ENCODE data around the gene SRGAP3. TPM values are rescaled to one million over a fixed set of nuclear protein-coding genes. Genes with fewer than 3 reads are reported as not detected.

Gene SRGAP3
- polyA plus RNA-seq, 3 donors = 0.90 to 1.7 (median 1.4) TPM

- 69 to 79% (median 73%) methylated on average over 4 of the region's 4 CpGs for WGBS, 3 donors
- no peak overlapping the region for H3K27ac ChIP-seq (ENCODE audit: low read depth, low read length)
Observed at GRCh38 chr3:9231471-9231870, 18.0 kb downstream of the SRGAP3 start.

- WGBS, 3 donors = 32 to 66% (median 44%) methylated on average over 6 of the region's 6 CpGs
- H3K27ac ChIP-seq (ENCODE audit: low read depth, low read length) = no peak overlapping the region
Observed at GRCh38 chr3:9231006-9231405, 18.4 kb downstream of the SRGAP3 start.

DNA sequence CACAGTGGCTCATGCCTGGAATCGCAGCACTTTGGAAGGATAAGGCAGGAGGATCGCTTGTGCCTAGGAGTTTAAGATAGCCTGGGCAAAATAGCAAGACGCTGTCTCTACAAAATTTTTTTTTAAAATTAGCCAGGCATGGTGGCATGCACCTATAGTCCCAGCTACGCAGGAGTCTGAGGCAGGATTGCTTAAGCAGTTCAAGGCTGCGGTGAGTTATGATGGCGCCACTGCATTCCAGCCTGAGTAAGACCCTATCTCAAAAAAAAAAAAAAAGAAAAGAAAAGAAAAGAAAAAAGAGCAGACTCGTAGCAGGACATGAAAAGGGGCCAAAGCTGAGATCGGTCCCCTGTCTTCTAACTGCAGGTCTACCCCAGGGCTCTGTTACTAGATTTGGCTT is 18.9 kb downstream of the SRGAP3 start:
- 73 to 86% (median 83%) methylated on average over 8 of the region's 8 CpGs for WGBS, 3 donors
- no peak overlapping the region for H3K27ac ChIP-seq (ENCODE audit: low read depth, low read length)

DNA sequence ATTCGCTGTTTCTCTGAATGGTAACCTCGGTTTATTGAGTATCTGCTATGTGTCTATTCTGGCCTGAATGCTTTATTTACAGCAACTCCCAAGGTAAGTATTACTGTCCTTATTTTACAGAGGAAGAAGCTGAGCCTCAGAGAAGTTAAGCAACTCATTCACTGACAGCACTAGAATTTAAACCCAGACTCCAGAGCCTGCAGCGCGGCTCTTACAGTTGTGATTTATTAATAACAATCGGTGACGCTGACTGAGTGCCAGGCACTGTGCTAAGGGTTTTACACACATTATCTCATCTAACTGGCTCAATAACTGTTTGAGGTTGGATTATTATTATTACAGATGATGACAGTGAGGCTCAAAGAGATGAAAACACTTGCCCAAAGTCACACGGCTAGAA is 19.6 kb downstream of the SRGAP3 start:
- WGBS, 3 donors = 59 to 78% (median 75%) methylated on average over 7 of the region's 7 CpGs
- H3K27ac ChIP-seq (ENCODE audit: low read depth, low read length) = no peak overlapping the region

DNA sequence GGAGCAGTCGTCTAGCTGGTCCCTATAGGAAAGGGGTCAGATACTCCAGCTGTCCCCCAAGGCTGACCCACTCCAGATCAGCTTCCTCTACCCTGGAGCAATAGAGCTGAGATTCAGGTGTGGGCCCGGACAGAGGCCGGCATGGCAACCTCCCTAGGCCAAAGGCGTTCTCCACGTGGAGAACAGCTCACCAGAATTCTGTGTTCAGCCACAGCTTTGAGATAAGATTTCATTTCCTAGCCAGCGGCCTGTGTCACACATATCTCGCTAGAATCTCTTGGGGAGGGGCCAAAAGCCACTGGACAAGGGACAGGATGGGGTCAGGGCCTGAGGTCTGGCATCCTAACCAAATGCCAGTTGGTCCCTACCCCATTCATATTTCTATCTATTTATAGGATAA is 20.1 kb downstream of the SRGAP3 start:
- 35 to 76% (median 69%) methylated on average over 7 of the region's 7 CpGs for WGBS, 3 donors
- no peak overlapping the region for H3K27ac ChIP-seq (ENCODE audit: low read depth, low read length)

GRCh38 chr3:9226326-9226725 is 23.1 kb downstream of the SRGAP3 start:
- no peak overlapping the region for H3K27ac ChIP-seq (ENCODE audit: low read depth, low read length)
- WGBS, 3 donors = 44 to 61% (median 48%) methylated on average over 4 of the region's 4 CpGs

DNA sequence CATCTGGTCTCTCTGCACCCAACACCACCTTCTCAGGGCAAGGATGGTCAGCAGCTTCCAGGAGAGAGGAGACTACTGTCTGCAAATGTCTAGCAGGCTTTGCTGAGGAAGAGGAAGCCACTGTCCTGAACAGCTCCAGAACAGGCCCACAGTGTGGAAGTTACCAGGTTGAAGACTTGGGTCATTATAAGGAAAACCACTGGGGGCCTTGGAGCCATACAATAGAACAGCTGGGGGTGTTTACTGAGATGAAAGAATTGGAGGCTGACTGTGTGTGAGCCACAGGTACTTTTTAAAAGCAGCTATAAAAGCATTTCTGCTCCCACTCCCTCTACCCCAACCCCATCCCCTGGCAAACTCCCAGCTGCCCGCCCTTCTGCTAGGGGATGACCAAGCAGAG is 24.2 kb downstream of the SRGAP3 start:
- 95 to 100% (median 97%) methylated on average over 1 of the region's 1 CpG for WGBS, 3 donors
- H3K27ac ChIP-seq (ENCODE audit: low read depth, low read length) = no peak overlapping the region

DNA sequence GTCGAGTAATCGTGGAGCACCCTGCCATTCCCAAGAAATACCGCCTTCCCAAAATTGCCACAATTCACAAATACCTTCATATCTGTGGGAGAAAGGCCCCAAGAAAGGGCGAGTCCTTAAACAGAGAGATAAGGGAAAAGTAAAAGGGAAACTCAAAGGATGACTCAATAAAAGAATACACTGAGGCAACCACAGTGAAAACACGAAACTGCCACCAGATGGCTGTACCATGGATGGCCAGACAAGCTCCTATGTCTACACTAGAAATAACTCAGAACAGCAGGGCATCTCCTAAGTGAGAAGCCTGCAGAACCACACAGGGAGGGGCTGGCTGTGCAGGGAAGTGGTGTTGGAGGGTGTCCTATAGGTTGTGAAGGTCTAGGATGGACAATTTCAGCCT is 25.0 kb downstream of the SRGAP3 start:
- H3K27ac ChIP-seq (ENCODE audit: low read depth, low read length) = no peak overlapping the region
- WGBS, 3 donors = 75 to 89% (median 79%) methylated on average over 5 of the region's 5 CpGs

GRCh38 chr3:9223672-9224071 is 25.8 kb downstream of the SRGAP3 start:
- 58 to 75% (median 59%) methylated on average over 6 of the region's 6 CpGs for WGBS, 3 donors
- H3K27ac ChIP-seq (ENCODE audit: low read depth, low read length) = no peak overlapping the region

- no peak overlapping the region for H3K27ac ChIP-seq (ENCODE audit: low read depth, low read length)
- WGBS, 3 donors = 70 to 85% (median 83%) methylated on average over 2 of the region's 2 CpGs
Observed at GRCh38 chr3:9222956-9223639, 26.3 kb downstream of the SRGAP3 start.

- no peak overlapping the region for H3K27ac ChIP-seq (ENCODE audit: low read depth, low read length)
- 39 to 93% (median 62%) methylated on average over 2 of the region's 2 CpGs for WGBS, 3 donors
Observed at GRCh38 chr3:9222049-9222448, 27.4 kb downstream of the SRGAP3 start.

DNA sequence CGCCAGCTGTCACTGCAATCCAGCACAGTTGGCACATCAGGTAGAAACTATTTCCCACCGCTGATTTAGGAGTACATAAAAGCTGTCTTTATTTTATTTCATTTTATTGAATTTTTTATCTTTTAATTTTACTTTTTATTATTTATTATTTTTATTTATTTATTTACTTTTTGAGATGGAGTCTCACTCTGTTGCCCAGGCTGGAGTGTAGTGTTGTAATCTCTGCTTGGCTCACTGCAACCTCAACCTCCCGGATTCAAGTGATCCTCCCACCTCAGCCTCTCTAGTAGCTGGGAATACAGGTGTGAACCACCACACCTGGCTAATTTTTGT is 31.0 kb downstream of the SRGAP3 start:
- 97 to 98% (median 98%) methylated on average over 3 of the region's 3 CpGs for WGBS, 3 donors
- no peak overlapping the region for H3K27ac ChIP-seq (ENCODE audit: low read depth, low read length)

DNA sequence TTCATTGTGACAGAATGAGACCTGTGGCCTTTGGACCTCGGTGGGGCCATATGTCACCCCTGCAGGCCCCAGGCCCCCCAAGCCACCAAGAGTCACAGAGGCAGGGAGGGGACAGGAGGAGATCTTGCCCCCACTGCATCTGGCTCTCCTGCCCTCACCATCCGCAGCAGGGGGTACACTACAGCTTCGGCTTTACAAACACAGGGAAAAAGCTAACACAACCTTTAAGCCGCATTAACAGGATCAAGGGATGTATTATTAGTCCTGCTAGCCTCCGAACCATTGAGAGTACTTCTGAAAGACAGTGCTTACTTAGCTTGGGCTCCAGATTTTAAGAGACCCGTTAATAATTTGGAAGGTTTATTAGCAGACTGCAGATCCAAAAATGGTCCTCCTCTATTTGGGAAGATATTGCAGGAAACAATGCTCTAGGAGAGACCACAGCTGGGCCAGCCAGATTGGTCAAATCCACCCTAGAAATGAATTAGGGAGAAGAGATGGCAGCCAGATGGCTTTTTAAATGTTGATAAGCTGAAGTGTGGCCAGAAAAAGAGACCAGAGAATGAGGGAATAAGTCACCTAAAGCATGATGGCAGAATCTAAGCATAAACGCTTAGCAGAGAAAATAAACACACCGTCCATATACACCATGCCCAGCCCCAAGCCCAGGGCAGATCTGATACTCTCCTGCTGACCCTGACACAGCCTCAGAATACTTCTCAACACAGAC is 31.5 kb downstream of the SRGAP3 start:
- H3K27ac ChIP-seq (ENCODE audit: low read depth, low read length) = no peak overlapping the region
- 82 to 90% (median 82%) methylated on average over 8 of the region's 8 CpGs for WGBS, 3 donors

GRCh38 chr3:9216736-9217135 is 32.7 kb downstream of the SRGAP3 start:
- 79 to 90% (median 83%) methylated on average over 14 of the region's 14 CpGs for WGBS, 3 donors
- H3K27ac ChIP-seq (ENCODE audit: low read depth, low read length) = no peak overlapping the region

DNA sequence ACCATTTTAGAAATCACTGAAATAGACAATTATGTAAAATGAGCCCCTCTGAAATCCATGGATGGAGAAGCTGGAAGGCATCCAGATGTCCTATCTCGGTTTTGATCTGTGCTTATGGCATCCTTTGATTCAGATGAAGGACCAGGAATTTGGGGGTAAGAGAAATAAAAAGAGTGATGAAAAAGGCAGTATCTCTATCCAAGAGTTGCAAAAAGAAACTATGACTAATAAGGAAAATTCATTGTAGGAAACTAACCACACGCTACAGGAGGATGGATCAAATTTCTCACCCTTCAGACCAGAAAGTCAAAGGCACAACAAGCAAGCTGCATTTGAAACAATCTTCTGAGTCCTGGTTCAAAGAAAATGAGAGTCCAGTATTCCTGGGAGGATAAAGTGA is 34.8 kb downstream of the SRGAP3 start:
- WGBS, 3 donors = 43 to 70% (median 57%) methylated on average over 2 of the region's 2 CpGs
- no peak overlapping the region for H3K27ac ChIP-seq (ENCODE audit: low read depth, low read length)

DNA sequence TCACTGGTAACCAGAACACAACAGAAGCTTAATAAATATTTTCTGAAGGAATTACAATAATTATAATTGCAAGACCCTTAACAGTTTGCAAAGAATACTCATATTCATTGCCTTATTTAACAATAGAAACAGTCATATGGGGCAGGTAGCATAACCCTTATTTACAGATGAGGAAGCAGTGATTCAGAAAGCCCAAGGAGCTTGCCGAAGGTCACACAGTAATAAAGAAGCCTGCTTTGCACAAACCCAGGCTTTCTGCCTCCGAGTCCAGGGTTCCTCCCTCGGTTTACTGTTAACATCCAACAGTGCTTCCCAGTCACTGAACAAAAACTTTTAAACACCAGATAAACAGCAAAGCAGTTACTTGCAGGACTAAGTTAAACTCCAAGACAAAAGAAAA is 35.3 kb downstream of the SRGAP3 start:
- no peak overlapping the region for H3K27ac ChIP-seq (ENCODE audit: low read depth, low read length)
- WGBS, 3 donors = 75 to 87% (median 82%) methylated on average over 3 of the region's 3 CpGs

- no peak overlapping the region for H3K27ac ChIP-seq (ENCODE audit: low read depth, low read length)
- WGBS, 3 donors = 83 to 96% (median 88%) methylated on average over 5 of the region's 5 CpGs
Observed at GRCh38 chr3:9213019-9213634, 36.3 kb downstream of the SRGAP3 start.

- WGBS, 3 donors = 79 to 84% (median 82%) methylated on average over 2 of the region's 2 CpGs
- H3K27ac ChIP-seq (ENCODE audit: low read depth, low read length) = no peak overlapping the region
Observed at GRCh38 chr3:9211155-9211950, 38.1 kb downstream of the SRGAP3 start.

GRCh38 chr3:9209777-9210176 is 39.7 kb downstream of the SRGAP3 start:
- H3K27ac ChIP-seq (ENCODE audit: low read depth, low read length) = no peak overlapping the region
- whole genome bisulfite sequencing, 3 donors = 90 to 93% (median 91%) methylated on average over 3 of the region's 3 CpGs

All from adipose tissue (tissue), 3 donors.